ENCODE data around the gene KIAA0825. TPM values are rescaled to one million over a fixed set of nuclear protein-coding genes. Genes with fewer than 3 reads are reported as not detected.
A peak's percentile ranks its signal among the peaks of the same experiment; 100 is the strongest.

Gene KIAA0825
- total RNA-seq, 1 donor from 2014 or later, result 3.1 TPM

GRCh38 chr5:94314460-94315131 lies 303.8 kb downstream of the KIAA0825 start:
- ATAC-seq, result no peak
- no peak for DNase-seq (ENCODE audit: low spot score)

GRCh38 chr5:94313696-94314095 lies 304.7 kb downstream of the KIAA0825 start:
- ATAC-seq (no peak), DNase-seq (ENCODE audit: low spot score) (no peak)

GRCh38 chr5:94313188-94313587 lies 305.2 kb downstream of the KIAA0825 start:
- DNase-seq (ENCODE audit: low spot score), result no peak
- no peak for ATAC-seq

DNA sequence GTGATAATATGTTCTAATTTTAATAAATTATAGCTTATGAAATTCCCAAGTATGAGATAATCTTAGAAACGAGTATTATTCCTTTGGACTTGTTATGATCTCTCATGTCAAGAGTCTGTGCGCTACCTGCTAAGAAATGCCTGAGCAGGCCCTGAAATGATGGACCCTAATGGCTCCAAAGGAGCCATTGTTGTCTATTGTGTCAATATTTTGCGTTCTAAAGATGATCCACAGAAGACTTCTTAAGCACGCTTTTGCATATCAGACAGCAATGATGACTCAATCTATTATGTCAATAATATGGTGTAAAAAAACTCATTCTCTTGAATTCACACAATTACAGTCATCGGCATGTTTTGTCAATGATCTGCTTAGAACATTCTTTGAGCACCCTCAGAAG lies 306.1 kb downstream of the KIAA0825 start:
- DNase-seq (ENCODE audit: low spot score), result no peak
- ATAC-seq, result no peak

DNA sequence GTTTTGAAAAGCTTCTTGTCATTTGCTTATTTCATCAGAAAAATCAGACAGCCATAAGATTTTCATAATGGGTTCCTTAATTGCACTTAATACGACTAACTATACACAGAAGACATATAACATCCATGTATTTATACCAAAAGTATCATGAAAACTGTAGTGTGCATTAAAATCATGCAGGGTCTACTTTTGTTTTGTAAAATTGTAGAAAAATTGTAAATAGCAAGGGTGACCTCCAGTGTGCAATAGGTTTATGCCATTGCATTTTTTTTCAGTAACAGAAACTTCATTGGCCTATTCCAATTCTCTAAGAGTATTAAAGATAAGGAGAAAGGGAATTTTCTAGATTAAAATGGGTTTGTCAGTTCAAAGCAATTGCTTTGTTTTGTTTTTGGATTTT lies 307.6 kb downstream of the KIAA0825 start:
- no peak for DNase-seq (ENCODE audit: low spot score)
- ATAC-seq, result no peak

GRCh38 chr5:94309141-94309540 lies 309.3 kb downstream of the KIAA0825 start:
- ATAC-seq, result no peak
- no peak for DNase-seq (ENCODE audit: low spot score)

DNA sequence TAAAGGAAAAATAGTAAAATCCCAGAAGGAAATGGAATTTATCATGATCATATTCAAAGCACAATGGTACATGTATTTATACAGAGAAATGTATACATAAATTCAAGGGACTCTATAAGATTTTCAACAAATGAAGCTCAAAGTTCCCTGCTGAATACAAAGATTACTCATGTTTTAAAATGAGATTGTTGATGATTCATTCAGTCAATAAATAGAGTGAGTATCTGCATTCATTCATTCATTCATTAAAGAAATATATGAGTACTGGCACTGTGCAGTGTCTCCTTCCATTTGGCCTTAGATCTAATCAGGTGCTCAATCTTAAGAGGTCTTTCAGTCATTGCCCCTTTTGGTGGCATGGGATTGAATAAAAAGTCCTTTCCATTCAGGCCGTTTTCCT lies 310.0 kb downstream of the KIAA0825 start:
- no peak for ATAC-seq
- no peak for DNase-seq (ENCODE audit: low spot score)

- no peak for ATAC-seq
- no peak for DNase-seq (ENCODE audit: low spot score)
Observed at GRCh38 chr5:94304146-94304545, 314.3 kb downstream of the KIAA0825 start.

DNA sequence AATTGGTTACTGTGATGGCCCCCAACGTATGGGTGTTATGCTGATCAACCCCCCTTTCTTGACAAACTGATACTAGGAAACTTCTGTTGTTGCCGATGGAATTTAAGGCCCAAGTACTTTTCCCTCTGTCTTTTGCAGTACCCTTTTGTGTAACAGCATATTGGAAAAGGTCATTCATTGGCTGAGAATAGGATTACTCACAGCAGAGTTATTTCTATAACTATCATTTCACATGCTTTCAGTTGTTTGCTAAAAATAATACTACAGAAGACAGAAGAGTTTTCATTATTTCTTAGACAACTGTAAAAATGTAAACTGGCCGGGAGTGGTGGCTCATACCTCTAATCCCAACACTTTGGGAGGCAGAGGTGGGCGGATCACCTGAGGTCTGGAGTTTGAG lies 329.5 kb downstream of the KIAA0825 start:
- ATAC-seq (no peak), DNase-seq (ENCODE audit: low spot score) (no peak)

DNA sequence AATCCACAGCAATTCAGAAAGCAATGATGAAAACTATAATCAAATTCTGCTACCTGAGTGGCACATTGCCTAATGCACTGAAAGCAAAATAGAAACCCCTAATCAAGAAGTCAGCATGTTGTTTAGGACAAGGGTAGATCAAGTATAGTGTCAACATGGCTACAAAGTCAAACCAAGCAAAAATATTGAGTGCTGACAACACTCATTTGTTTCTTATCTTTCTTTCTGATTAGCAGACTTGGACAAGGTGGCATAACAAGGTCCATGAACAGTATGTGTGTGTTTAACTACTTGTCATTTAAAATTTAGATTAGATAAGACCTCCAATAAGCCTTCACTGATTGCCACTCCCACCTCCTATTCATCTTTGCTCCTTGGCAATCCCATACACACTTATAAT lies 332.4 kb downstream of the KIAA0825 start:
- DNase-seq (ENCODE audit: low spot score) (no peak), ATAC-seq (no peak)

DNA sequence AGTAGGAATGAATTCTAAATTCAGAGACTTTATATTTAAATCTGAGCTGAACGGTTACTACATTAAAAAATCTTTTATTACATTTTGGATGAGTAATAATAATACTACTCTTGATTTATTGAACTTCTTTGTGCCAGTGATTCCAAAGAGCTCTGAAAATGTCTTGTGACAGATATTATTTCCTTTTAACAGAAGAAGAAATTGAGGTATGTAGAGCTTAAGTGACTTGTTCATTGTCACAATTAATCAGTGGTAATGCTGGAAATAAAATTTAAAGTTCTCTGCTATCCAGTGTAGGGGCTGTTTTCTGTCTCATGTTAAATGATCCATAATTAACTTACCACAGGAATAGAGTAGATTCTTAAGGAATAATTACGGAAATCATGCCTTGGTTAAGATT lies 335.3 kb downstream of the KIAA0825 start:
- DNase-seq (ENCODE audit: low spot score) (no peak), ATAC-seq (no peak)

DNA sequence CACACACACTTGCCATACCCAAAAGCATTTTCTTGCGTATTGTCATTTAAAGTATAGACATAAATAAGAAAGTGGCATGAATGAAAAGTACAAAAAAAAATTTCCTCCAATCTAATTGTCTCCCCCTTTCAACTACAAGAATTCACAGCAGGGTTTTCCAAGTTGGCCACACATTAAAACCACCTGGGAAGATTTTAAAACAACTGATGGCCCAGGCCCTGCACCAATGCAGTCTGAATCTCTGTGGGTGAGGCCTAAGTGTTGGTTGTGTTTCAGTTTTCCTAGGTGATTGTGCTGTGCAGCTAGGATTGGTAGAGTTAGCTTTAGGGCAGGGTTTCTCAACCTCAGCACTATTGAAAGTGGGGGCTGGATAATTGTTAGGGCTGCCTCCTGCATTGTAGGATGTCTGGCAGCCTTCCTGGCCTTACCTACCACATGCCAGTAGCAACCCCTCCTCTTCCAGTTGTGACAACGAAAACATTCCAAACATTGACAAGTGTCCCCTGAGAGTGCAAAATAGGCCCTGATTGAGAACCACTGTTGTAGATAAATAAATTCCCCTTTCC lies 337.1 kb downstream of the KIAA0825 start:
- ATAC-seq, result no peak
- no peak for DNase-seq (ENCODE audit: low spot score)

DNA sequence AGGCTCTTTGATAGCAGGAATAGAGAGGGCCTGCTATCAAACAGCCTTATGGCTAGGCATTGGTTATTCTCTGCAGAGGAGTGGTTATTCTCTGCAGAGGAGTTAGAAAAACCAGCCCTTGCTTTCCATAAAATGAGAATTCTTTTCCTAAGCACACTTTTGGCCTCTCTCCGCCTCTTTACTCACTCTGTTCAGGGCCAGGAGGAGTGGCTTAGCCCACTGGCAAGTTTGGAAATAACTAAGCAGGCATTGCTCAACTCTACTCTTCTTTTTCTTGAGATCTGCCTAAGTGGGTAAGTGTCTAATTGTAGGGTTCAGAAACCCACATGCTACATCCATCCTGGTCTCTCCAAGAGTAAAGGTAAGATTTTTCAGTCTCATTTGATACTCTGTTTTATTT lies 341.7 kb downstream of the KIAA0825 start:
- DNase-seq (ENCODE audit: low spot score), result no peak
- ATAC-seq, result peak; percentile 44

DNA sequence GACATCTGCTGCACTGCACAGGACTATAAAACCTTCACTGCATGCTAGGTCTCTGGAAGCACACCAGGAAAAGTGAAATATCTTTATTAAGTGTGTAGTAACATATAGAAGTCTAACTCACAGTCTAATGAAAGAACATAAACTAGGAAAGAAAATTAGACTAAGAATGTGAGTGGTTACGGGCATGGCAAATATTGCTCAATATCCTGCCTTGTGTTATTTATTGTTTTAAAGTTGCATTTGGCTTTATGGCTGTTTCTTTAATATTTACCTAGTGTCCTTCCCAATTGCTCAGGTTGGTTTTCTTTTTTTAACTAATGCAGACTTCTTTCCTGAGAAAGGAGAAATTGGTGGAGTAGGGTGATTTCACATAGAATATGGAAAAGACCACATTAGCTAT lies 342.4 kb downstream of the KIAA0825 start:
- ATAC-seq (no peak), DNase-seq (ENCODE audit: low spot score) (no peak)

GRCh38 chr5:94274707-94275106 lies 343.7 kb downstream of the KIAA0825 start:
- ATAC-seq (no peak), DNase-seq (ENCODE audit: low spot score) (no peak)

GRCh38 chr5:94268226-94268625 lies 350.2 kb downstream of the KIAA0825 start:
- DNase-seq (ENCODE audit: low spot score) (no peak), ATAC-seq (no peak)

- ATAC-seq, result no peak
- no peak for DNase-seq (ENCODE audit: low spot score)
Observed at GRCh38 chr5:94267350-94267899, 351.0 kb downstream of the KIAA0825 start.

DNA sequence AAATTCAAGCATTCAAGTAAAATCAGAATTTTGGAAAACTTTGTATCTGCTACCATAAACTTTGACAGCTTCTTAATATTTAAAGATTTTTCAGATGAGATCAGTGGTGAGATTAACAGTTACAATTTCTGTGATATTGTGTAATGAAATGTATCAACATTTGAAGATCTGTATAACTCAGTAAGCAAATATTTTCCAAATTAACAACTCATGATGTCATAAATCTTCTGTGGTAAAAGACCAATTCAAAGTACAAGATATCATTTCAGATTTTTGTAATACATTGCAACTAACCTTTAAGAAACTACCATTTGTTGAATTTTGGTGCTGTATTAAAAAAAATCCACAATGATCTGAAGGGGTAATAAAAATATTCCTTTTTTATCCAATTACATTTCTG lies 352.2 kb downstream of the KIAA0825 start:
- ATAC-seq, result no peak
- DNase-seq (ENCODE audit: low spot score), result no peak

DNA sequence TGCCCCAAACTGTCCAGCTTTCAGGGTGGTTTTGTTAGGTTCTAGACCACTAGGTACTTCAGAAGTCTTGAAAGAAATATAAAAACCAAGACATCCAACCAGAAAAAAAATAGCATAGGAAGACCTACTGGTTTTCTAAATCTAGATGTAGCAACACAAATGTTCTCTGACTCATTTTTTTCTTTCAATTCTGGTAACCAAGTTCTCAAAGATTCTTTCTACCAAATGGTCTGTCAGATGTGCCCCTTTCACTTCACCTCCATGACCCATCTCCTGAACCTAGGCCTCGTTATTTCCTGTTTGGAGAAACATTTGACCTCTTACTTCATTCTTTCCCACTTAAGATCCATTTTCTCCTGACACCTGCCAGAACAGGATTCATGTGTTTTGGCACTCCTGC lies 355.3 kb downstream of the KIAA0825 start:
- DNase-seq (ENCODE audit: low spot score) (no peak), ATAC-seq (no peak)

GRCh38 chr5:94260096-94260495 lies 358.3 kb downstream of the KIAA0825 start:
- no peak for DNase-seq (ENCODE audit: low spot score)
- ATAC-seq, result no peak

GRCh38 chr5:94254214-94254613 lies 364.2 kb downstream of the KIAA0825 start:
- no peak for ATAC-seq
- no peak for DNase-seq (ENCODE audit: low spot score)

DNA sequence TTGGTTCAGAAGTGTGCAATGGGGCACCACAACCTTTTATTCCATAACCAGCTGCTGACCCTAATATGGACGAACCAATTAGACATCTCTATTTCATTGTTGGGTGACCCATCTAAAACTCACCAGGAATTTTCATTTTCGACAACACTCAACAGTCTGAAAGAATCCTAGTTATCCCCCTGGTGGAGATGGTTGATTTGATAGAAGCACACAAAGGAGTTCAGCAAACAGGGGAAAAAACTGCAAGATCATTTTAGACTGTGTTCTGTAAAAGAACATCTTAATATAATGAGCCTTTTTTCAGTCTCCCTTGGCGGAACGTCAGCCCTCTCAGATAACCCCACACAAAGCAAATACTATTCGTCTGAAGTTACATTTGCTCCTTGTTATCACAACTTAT lies 367.4 kb downstream of the KIAA0825 start:
- ATAC-seq (no peak), DNase-seq (ENCODE audit: low spot score) (no peak)

DNA sequence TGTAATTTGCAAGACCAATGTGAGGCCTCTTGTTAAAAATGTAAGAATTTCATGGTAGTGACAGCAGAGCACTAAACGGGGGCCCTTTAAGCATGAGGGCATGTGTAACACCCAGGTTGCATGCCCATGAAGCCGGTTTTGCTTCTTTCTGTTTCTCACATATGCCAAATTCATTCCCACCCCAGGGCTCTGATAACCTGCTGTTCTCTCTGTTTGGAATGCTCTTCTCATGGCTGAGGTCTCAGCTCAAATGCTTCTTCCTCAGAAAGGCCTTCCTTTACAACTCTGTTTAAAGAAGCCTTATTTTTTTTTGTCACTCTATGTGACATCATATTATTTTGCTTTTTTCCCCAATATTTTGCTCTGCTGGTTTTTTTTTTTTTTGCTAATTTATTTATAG lies 369.0 kb downstream of the KIAA0825 start:
- ATAC-seq (no peak), DNase-seq (ENCODE audit: low spot score) (no peak)

All from left lobe of liver (tissue), 2 donors.